ENCODE measurements around the gene FHAD1.

The FHAD1 gene

GRCh38 chr1:15311122-15311822 lies 64.2 kb downstream of the FHAD1 start:
- TF ChIP-seq CTCF (conservative IDR thresholded peaks at IDR 0.05; ENCODE audit: low read depth): no peak
- CTCF ChIA-PET: interaction anchor here (0.7 kb wide), 1 partner anchor 94 kb away, joined by 4 read pairs; no protein-coding TSS in a partner anchor
- no peak overlapping the region for H3K27ac ChIP-seq
- POLR2A ChIA-PET (ENCODE audit: low non-redundant PET): interaction anchor here (0.6 kb wide), 1 partner anchor 23 kb away, joined by 11 read pairs; no protein-coding TSS in a partner anchor
- DNase-seq (ENCODE audit: low spot score): no peak

- DNase-seq (ENCODE audit: low spot score): no peak
- H3K27ac ChIP-seq: no peak overlapping the region
- ChIA-PET POLR2A (ENCODE audit: low non-redundant PET) (interaction anchor here (0.6 kb wide), 1 partner anchor 22 kb away, joined by 11 read pairs; no protein-coding TSS in a partner anchor), CTCF (no interaction called here)
- TF ChIP-seq CTCF (conservative IDR thresholded peaks at IDR 0.05; ENCODE audit: low read depth): no peak
Measured at GRCh38 chr1:15311880-15312279, 64.9 kb downstream of the FHAD1 start.

GRCh38 chr1:15312626-15313411 lies 65.8 kb downstream of the FHAD1 start:
- DNase-seq (ENCODE audit: low spot score): no peak
- CTCF ChIA-PET: interaction anchor here (0.7 to 1.6 kb wide), 4 partner anchors 8 to 160 kb away, joined by 3 to 6 read pairs (median 5); no protein-coding TSS in a partner anchor
- POLR2A ChIA-PET (ENCODE audit: low non-redundant PET): no interaction called here
- no peak for TF ChIP-seq CTCF (conservative IDR thresholded peaks at IDR 0.05; ENCODE audit: low read depth)
- no peak overlapping the region for H3K27ac ChIP-seq

GRCh38 chr1:15314328-15315281 lies 67.6 kb downstream of the FHAD1 start:
- H3K27ac ChIP-seq: no peak overlapping the region
- TF ChIP-seq CTCF (conservative IDR thresholded peaks at IDR 0.05; ENCODE audit: low read depth): no peak
- ChIA-PET POLR2A (ENCODE audit: low non-redundant PET) (no interaction called here), CTCF (interaction anchor here (1.6 kb wide), 1 partner anchor 10 kb away, joined by 6 read pairs; no protein-coding TSS in a partner anchor)
- DNase-seq (ENCODE audit: low spot score): no peak

GRCh38 chr1:15315815-15316214 lies 68.8 kb downstream of the FHAD1 start:
- POLR2A ChIA-PET (ENCODE audit: low non-redundant PET): interaction anchor here (0.6 kb wide), 1 partner anchor 174 kb away, joined by 4 read pairs; no protein-coding TSS in a partner anchor
- no peak overlapping the region for H3K27ac ChIP-seq
- DNase-seq (ENCODE audit: low spot score): no peak
- no peak for TF ChIP-seq CTCF (conservative IDR thresholded peaks at IDR 0.05; ENCODE audit: low read depth)
- CTCF ChIA-PET: interaction anchor here (0.9 kb wide), 1 partner anchor 11 kb away, joined by 5 read pairs; no protein-coding TSS in a partner anchor

All from RWPE1 (cell line).